NCI-H510A treated with DMSO at 0.1 percent for 48 hours (cell line): Measurements from ENCODE around the gene MRPL54.
"Not testable (repeated sequence)": the region's sequence is repeated elsewhere in the genome, so short reads cannot be mapped to it uniquely, and the experiment has no call there.

Source experiments
- DNase-seq: peaks from one replicate; lab custom pipeline; 2025; lab: John Stamatoyannopoulos, UW

The MRPL54 gene

DNA sequence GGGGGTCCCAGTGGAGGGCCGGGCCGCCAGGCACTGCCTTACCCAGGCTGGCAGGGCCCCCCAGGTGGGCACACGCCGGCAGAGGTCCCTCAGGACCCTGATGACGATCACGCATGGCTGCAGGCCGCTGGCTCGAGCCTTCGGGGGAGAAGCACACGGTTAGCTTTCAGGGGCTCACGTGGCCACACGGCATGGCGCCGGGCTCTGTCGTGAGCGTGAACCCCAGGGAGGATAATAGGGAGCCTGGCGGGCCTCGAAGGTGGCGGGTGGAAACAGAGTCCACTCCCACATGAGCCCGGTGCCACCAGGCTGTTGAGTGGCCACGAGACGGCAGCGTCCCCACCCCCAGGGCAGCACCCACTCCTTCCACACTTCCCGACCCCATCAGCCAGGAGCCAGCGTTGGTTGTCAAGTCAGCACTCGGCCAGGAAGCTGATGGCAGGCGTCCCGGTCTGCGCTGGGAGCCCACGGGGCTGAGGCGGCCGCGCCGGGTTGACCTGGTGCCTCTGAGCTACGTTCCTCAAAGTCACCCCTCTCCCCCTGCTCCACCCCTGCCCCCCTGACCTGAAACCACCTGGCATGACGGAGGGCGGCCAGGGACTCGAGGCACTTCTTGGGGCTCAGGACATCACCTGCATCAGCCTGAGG lies 48.4 kb downstream of the MRPL54 start:
- DNase-seq = no peak

GRCh38 chr19:3813473-3814392 lies 51.3 kb downstream of the MRPL54 start:
- no peak for DNase-seq

- DNase-seq = no peak
These were observed 52.2 kb downstream of the MRPL54 start for GRCh38 chr19:3814648-3815047.

DNA sequence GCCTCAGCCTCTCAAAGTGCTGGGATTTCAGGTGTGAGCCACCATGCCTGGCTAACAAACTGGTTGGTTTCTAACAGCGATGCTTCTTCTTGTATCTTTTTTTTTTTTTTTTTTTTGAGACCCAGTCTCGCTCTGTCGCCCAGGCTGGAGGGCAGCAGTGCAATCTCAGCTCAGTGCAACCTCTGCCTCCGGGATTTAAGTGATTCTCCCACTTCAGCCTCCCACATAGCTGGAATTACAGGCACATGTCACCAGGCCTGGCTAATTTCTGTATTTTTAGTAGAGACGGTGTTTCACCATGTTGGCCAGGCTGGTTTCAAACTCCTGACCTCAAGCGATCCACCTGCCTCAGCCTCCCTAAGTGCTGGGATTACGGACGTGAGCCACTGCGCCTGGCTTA lies 53.7 kb downstream of the MRPL54 start:
- not testable (repeated sequence) for DNase-seq

- no peak for DNase-seq
These were observed 54.2 kb downstream of the MRPL54 start for GRCh38 chr19:3816566-3817218.
